Mesenteric fat pad (tissue), 1 donor: Measurements from ENCODE around the gene HSPG2. TPM values are rescaled to one million over a fixed set of nuclear protein-coding genes. Genes with fewer than 3 reads are reported as not detected.

Experiments
- DNase-seq: peaks from one replicate; pipeline ENCODE4 v3.0.0-alpha.2; 2020; ENCODE audit warnings: low spot score
- total RNA-seq: library from RNA; stranded (reverse); fragmentation: NEBNext Ultra II Directional; extraction: Animal tissue kit (Norgen Biotek cat#: 25700); gene quantifications from one replicate; pipeline ENCODE4 v1.2.1, GENCODE V29; 2021
- donor health status: DM: yes; HTN: yes; CAD: no.

Gene HSPG2
- total RNA-seq, 1 donor from 2014 or later: 543 TPM

DNA sequence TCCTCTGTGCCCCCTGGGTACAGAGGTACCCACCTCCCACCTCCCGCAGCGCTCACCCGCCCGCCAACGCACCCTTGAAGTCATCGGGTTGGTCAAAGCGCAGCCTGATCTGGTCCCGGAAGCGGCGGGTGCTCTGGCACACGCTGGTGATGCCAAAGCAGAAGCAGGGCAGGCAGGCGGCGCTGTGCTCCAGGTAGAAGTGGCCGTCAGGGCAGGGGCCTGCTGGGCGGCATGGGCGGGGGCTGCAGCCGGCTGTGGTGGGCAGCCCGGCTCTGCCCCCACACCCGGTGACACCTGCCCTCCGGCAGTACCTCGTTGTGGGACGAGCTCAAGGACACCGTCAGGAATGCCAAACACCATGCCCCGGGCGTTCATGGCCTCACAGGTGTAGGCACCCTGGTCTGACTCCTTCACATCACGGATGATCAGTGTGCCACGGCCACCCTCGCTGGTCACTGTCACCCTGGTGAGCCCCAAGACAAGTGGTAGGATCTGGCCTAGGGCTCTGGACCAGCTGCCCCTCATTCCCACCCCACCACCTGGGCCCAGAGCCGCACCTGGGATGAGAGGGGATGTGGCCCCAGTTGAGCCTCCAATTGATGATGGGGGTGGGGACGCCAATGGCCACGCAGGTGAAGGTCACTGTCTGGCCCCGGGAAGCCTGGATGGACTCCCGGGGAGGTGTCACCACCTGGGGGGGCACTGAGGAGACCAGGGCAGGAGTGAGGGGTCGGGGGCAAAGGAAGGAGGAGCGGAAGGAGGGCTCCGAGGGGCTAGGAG lies 52.5 kb downstream of the HSPG2 start:
- no peak for DNase-seq

DNA sequence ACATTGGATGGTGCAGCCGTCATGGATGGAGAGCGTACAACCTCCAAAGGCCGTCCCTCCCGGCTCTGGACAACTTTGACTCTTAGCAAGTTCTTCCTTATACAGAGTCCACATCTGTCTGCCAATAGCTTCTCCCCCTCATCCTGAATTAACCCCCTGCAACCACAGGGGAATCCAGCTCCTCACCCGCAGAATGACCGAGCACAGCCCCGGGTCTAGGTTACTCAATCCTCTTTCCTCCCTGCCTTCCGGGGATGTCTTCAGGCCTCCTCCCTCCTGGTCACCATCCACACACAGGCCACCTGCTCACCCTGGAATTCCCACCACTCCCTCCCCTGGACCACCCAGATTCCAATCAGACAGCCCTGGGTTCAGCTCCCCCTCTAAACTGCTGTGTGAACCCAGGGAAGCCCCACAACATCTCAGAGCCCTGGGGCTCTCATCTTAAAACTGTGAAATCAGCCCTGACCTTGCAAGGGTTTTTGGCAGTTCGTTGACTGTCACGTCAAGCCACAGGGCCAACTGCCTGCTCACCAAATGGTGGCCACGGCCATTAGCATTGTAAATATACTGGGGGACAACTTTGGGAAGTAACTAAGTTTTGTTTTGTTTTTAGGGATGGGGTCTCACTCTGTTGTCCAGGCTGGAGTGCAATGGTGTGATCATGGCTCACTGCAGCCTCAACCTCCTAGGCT lies 54.2 kb downstream of the HSPG2 start:
- DNase-seq: no peak

DNA sequence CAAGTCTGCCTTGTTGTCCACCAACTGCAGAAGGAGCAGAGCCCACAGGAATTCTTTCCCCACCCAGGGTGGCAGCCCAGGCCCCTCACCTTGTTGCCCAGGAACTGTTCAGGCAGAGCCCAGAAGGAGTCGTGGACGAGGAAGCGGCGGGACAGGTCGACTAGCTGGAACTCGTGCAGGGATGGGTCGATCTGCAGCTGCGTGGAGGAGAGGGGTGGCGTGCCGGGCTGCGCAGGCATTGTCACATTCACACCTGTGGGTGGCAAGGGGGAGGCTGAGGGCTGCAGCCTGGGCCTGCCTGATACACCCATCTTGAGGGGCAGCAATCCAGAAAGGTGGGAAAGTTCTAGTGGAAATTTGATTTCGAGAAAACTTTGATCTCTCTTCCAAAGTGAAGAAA lies 55.9 kb downstream of the HSPG2 start:
- no peak for DNase-seq

DNA sequence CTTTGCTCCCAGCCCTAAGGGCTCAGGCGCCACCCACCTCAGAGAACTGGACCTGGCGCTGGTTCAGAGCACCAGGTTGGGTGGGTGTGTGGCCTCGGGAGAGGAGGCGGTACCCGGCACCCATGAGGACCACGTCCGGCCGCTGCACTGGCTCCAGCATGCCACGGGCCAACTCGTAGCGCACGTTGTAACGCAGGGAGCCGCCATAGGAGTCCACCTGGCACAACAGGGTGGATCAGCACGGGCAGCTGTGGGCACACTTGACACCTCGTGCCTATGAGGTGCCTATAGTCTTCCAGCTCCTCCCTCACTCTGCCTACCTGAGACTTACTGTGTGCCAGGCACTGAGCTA lies 56.5 kb downstream of the HSPG2 start:
- no peak for DNase-seq

DNA sequence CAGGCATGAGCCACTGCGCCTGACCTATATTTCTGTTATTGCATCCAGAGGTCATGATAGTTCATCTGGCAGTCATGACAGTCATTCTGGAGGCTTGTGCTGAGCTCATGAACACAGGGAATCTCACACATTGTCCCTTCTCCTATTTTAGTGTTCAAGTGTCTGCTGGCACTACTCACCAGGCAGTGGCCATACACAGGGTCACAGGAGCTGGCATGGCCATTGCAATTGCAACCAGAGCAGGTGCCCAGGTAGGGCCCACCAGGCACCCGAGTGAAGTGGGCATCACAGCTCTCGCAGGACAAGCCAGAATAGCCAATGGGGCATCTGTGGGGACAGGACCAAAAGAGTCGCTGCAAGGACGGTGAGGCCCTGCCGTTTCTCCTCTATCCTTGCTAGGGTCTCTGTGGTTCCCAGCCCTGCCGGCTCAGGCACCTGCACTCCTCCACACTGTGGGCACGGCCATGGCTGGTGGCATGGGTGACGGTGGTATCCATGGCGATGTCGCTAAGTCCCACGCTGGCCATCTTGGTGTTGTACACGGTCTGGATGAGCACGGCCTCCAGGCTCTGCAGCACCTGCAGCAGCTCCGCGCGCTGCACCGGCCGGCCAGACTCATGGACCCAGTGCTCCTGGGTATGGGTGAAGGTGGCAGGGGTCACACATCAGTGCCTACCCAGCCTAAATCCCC lies 57.0 kb downstream of the HSPG2 start:
- no peak for DNase-seq

DNA sequence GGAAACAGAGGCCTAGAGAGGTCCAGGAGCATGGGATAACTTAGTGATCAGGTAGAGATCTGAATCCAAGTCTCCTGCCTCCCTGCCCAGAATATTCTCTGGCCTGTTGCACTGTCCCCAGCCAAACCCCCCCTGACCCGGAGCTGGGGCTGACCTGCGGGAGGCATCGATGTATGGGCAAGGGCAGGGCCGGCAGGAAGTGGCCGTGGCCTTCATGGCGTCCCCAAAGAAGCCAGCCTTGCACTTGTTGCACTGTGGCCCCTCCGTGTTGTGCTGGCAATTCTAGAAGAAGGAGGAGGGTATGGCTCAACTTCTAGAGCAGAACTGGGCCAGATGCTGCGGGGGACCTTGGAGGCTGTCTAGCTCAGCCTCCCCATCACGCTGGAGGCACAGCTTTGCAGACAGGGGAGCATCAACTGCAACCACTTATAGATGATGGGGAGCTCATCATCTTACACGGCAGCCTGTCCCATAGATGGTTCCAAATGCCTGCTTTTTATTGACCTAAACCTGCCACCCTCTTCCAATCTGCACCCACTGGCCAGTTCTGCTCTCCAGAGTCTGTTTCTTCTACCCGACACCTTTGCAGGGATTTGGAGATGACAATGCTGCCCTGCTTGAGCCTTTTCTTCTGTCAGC lies 58.2 kb downstream of the HSPG2 start:
- DNase-seq: no peak

DNA sequence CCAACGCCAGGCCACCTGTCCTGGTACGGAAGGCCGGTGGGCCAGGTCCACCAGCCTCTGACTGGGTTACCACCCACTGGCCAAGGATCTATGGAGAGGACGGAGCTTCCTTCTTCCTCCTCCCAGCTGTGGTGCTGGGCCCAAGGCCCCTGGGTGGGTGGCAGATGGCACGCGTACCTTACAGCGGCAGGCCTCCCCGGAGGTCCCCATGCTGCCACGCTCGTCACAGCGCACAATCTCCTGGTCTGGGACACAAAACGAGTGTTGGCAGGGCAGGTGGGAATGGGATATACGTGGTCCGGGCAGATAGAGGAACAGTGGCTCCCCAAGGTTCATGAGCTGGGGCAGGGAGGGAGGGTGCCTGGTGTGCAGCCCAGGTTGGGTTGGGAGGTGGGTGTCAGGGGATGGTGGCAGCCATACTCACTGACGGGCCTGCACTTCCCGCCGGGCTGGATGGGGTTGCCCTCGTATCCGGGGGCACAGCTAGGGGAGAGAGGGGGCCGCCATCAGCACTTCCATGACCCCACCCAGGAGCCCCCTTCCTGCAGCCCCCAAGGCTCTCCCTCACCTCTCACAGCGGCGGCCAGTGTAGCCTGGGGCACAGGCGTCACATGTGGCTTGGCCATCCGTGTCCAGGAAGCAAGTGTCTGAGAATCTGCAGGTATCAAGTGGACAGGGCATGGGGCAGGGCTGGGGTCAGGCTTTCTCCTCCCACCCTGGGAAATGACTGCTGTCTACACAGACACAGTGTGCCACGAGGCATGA lies 58.9 kb downstream of the HSPG2 start:
- no peak for DNase-seq

DNA sequence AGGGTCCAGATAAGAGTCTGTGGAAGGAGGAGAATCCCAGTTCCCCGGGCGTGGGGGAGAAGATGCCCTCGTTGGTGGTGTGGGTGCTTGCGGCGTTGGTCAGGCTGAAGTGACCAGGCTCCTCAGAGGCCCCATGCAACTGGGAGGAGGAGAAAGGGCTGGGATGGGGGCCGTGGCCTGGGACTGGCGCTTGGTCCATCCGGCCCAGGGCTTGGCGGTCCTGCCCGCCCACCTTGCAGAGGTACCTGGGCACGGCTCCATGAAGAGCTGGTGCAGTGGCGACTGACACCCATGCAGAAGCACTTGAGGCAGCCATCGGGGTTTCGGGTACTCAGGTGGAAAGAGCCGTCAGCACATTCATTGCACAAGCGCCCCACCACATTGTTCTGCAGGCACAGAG lies 60.8 kb downstream of the HSPG2 start:
- DNase-seq: no peak

DNA sequence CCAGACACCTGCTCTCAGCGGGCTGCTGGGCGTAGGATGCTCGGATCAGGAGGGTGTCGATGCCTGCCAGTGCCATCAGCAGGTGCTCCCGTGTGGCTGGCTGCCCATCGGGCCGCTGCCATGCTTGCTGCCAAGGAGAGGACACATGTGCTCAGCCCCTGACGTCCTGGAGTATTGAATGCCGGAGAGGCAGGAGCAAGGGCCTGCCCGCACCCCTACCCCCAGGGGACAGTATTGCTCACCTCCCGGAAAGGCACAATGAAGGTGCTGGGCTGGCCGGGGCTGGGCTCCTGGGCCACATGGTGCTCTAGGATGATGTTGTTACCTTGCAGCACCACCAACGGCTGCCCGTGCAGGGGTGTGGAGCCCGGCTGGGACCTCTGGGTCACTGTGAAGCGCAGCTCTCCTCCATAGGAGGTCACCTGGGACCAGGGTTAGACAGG lies 61.5 kb downstream of the HSPG2 start:
- DNase-seq: no peak

DNA sequence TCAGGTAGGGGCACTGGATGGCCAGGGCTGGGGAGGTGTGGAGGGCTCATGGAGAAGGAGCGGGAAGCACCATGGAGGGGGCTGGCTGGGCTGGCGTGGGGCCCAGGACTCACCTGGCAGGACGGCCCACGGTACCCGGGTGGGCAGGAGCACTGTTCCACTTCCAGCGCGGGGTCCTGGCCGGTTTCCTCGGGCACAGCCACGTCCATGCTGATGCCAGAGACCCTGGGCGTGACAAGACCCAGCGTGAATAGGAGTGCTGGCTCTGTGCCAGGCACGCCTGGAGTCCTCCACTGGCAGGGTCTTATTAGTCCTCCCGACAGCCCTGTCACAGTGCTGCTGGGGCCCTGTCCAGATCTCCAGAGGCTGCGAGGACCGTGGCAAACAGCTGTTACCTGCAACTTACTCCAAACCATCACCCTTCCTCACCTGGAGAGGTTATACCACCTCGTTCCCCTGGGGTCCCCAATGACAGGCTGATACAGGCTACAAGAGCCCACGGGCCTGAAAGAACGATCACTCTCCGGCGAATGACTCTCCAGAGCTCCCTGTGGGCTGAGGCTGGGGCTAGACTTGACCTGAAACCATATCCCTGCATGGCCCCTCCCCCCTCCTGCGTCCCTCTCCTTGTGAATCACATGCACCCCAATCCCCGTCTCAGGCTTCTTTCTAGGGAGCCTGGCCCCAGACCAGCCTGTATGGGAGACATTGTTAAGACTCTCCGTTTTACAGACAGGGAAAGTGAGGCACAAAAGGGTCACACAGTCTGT lies 62.1 kb downstream of the HSPG2 start:
- DNase-seq: no peak

DNA sequence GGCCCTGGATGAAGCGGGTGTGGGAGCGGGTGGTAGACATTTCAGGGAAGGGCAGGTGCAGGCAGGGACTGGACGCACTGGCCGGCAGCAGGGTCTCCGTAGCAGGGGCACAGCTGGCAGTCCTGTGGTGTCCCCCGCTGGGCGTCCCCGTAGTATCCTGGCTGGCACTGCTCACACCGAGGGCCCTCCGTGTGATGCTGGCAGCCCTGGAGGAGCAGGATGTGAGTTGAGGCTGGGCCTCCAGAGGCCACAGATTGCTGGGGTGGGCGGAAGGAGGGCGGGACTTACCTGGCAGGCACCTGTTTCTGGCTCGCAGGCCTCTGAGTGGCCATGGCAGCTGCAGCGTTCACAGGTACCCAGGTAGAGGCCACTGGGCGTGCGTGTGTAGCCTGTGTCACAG lies 62.8 kb downstream of the HSPG2 start:
- DNase-seq: no peak

DNA sequence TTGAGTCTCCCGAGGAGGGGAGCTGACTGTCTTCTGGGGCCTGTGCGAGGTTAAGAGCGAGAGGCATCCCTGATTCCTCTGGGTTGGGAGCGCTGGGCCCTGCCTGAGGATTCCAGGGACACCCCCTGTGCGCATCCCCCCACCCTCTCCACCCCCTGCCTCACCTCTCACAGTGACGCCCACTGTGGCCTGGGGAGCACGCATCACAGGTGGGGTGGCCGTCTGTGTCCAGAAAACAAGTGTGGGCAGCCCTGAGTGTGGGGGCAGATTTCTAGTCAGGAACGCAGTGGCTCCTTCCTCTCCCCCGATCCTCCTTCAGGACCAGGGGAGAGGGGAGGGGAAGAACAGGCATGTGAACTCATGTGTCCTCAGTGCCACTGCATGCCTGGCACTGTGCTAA lies 63.3 kb downstream of the HSPG2 start:
- no peak for DNase-seq

DNA sequence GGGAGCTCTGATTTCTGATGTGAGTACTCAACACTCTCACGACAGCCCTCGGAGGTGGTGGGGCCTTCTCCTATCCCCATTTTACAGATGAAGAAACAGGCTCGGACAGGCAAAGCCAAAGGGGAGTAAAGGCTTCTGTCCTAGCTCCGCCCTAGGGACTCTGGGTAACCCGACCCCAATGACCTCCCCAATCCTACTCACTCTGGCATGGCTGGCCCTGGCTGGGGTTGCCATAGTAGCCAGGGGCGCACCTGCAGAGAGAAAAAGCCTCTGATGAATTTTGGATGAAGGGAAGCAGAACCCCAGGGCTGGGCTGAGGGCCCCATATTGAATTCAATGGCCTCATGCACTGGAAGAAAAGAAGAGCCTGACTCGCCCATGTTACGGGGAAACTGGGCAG lies 63.9 kb downstream of the HSPG2 start:
- DNase-seq: no peak

DNA sequence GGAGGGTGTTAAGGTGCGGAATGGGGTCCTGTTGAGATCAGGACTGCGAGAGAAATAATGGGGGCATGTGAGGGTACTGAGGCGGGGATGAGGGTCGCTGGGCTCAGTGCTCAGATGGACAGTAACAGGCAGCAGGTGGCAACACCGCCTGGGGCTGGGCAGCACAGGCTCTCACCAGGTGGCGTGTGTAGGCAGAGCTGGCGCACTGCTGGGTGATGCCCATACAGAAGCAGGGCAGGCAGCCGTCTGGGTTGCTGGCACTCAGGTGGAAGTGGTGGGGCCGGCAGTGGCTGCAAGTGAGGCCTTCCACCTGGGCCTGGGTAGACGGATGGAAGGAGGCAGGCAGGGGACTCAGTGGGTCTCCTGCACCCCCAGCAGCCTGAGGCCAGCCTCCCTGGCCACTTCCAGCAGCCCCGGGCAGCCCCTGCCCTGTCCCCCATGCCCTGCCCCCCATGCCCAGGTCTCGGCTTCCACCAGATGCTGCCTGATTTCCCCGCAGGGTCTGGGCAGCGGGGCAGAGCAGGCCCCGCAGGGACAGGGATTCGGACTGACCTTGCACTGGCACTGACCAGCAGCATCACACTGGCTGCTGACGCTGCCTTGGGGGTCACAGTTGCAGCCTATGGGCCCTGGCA lies 64.5 kb downstream of the HSPG2 start:
- no peak for DNase-seq

DNA sequence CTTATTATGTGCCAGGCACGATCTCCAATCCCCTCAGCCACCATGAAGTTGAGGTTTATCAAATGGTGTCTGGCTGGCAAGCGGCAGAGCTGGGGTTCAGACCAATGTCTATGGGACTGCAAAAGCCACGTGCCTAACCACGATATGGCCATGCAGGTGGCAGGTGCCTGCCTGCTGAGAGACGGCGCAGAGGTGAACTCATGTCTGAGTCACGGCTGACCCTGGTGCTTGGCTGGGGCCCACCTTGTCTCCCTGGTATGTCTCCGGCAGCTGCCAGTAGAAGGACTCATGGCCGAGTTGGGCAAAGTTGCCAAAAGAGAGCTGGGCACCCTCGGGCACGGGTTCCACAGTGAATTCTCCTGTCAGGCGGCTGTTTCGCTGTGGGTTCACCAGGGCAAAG lies 65.2 kb downstream of the HSPG2 start:
- no peak for DNase-seq

DNA sequence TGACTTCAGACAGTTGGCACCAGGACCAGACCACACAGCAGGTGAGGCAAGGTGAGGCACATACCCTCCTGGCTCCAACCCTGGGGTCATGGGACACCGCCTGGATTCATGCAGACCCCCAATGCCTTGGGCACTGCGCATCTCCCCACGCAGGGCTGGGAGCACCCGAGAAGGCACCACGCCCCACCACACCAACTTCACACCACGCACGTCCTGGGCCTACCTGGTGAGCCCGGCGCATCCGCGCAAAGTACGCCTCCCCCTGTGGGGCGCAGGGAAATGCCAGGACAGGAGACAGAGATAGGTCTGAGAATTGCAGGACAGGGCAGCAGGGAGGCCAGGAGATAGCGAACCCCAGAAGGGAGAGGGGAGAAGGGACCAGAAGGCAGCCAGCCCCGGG lies 66.5 kb downstream of the HSPG2 start:
- DNase-seq: no peak

DNA sequence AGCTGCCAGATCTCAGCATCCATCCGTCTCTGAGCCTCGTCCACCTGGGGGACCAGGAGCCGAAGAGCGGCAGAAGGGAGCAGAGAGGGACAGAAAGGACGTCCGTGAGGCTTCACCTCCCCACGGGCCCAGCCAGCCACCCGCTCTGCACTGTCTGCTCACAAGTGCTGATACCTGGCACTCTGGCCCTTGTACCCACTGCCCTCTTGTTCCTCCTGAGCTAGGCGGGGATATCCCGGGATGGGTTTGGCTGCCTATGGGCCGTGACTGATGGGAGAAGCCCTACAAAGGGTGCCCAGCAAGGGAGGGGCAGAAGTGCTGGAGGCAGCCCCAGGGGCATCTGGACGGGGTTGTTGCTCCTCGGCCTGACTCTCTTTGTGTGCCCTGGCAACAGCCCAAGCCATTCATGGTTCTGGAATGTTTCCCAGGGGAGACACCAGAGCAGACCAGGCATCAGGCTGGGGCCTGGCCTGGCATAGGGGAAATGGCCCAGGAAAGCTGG lies 67.4 kb downstream of the HSPG2 start:
- no peak for DNase-seq

DNA sequence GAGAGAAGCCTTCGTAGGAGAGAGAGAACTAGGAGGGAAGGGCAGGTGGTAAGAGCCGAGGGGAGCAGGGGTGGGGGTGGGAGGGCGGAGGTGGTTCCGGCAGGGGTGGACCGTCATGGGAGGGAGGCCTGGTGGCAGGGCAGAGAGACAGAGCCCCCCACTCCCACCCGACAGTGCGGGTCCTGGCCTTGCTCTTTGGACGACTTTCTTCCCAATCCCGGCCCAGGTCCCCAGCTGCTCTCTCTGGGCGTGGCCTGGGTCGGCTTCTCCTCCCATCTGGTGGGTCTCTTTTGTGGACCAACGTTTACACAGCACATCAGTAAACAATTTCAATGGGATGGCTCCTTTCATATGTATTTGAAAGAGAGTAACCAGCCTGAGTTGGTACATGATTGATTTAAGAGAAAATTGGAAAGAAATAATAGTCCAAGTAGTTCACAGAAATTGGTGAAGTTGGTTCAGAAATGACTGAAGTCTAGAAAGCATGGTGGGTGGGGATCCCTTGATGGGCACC lies 68.1 kb downstream of the HSPG2 start:
- no peak for DNase-seq

DNA sequence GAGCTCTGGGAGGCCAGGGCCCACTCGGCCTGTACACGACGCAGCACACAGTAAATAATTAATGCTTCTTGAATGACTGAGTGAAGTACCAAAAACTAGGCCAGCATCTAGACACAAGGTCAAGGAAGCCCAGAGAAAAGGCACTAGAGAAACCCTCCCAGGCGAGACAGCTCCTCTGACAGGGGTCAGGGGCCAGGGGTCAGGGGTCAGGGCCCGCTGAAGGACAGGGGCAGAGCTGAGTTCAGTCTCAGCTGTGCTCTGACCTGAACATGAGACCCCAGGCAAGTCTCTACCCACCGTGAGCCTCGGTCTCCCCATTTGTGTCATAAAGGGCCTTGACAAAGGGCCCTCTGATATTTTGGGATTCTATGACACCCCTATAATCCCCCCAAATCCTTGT lies 68.6 kb downstream of the HSPG2 start:
- no peak for DNase-seq
